Central memory CD4-positive, alpha-beta T cell (primary cell): ENCODE measurements around the gene LRRC41.
"Not testable (repeated sequence)": the region's sequence is repeated elsewhere in the genome, so short reads cannot be mapped to it uniquely, and the experiment has no call there.

ENCODE experiments used
- DNase-seq: peaks from one replicate; pipeline ENCODE4 v3.0.0; 2022

LRRC41 gene

DNA sequence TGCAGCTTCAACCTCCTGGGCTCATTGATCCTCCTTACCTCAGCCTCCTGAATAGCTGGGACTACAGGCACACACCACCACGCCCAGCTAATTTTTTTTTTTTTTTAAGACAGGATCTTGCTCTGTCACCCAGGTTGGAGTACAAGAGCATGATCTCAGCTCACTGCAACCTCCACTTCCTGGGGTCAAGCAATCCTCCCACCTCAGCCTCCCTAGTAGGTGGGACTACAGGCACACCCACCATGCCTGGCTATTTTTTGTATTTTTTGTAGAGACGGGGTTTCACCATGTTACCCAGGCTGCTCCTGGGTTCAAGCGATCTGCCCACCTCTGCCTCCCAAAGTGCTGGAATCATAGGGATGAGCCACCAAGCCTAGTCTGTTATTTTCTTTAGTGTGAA lies 59.6 kb downstream of the LRRC41 start:
- DNase-seq = not testable (repeated sequence)

DNA sequence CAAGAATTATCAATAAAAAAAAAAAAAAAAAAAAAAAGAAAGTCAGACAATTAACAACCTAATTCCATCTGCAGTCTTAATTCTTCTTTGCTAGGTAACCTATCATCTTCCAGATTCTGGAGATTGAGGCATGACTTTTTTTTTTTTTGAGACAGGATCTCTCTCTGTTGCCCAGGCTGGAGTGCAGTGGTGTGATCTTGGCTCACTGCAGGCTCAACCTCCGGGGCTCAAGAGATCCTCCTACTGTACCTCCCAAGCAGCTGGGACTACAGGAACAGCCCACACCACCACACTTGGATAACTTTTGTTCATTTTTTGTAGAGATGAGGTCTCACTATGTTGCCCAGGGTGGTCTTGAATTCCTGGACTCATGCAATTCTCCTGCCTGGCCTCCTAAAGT lies 60.5 kb downstream of the LRRC41 start:
- DNase-seq = no peak

DNA sequence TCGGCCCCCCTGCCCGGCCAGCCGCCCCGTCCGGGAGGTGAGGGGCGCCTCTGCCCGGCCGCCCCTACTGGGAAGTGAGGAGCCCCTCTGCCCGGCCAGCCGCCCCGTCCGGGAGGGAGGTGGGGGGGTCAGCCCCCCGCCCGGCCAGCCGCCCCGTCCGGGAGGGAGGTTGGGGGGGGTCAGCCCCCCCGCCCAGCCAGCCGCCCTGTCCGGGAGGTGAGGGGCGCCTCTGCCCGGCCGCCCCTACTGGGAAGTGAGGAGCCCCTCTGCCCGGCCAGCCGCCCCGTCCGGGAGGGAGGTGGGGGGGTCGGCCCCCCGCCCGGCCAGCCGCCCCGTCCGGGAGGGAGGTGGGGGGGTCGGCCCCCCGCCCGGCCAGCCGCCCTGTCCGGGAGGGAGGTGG lies 61.7 kb downstream of the LRRC41 start:
- not testable (repeated sequence) for DNase-seq

DNA sequence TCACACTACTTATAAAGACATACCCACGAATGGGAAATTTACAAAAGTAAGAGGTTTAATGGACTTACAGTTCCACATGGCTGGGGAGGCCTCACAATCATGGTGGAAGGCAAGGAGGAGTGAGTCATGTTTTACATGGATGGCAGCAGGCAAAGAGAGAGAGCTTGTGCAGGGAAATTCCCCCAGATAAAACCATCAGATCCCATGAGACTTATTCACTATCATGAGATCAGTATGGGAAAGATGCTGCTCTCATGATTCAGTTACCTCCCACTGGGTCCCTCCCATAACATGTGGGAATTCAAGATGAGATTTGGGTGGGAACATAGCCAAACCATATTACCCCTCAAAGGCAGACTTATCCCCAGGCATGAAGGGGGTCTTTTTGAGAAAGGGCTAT lies 64.6 kb downstream of the LRRC41 start:
- not testable (repeated sequence) for DNase-seq

DNA sequence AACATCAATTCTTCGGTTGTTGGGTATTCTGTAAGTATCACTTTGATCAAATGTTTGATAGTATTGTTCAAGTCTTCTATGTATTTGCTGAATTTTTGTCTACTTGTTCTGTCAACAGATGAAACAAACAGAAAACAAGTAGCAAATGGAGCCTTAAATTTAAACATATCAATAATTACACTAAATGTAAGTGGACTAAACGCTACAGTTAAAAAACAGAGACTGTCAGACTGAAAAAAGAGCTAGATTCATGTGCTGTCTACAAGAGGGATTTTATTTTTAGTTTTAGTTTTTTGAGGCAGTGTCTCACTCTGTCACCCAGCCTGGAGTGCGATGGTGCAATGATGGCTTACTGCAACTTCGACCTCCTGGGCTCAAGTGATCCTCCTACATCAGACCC lies 66.5 kb downstream of the LRRC41 start:
- DNase-seq = no peak

DNA sequence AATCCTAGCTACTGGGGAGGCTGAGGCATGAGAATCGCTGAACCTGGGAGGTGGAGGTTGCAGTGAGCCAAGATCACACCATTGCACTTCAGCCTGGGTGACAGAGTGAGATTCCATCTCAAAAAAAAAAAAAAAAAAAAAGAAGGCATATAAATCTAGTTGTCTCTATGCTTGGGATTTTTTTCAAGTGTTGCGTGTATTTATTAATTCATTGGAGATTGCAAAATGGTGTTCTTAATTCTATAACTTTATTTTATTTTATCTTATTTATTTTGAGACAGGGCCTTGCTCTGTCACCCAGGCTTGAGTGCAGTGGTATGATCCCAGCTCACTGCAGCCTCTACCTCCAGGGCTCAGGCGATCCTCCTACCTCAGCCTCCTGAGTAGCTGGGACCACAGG lies 72.2 kb downstream of the LRRC41 start:
- DNase-seq = not testable (repeated sequence)
